Neural cell (in vitro differentiated cells): ENCODE measurements around the gene HS6ST1. TPM values are rescaled to one million over a fixed set of nuclear protein-coding genes. Genes with fewer than 3 reads are reported as not detected.

Experiments used
- H2AFZ ChIP-seq: fragments of 200-600, 300-800 bp; sonication (generic), shearing (Covaris generic); 2 replicates; pipeline ENCODE4 v1.6.0; 2014; ENCODE audit warnings: low read depth, mild to moderate bottlenecking, antibody characterized with exemption, low read length, moderate library complexity
- H3F3A ChIP-seq: fragments of 200-600 bp; shearing (Covaris generic); 2 replicates; pipeline ENCODE4 v1.6.1; 2016; ENCODE audit warnings: mild to moderate bottlenecking, moderate library complexity, mixed read lengths, antibody characterized with exemption, low read length; ENCODE audit not compliant: insufficient read depth, poor library complexity, severe bottlenecking
- H3K27ac ChIP-seq: fragments of 200-600, 300-800 bp; sonication (generic), shearing (Covaris generic); 2 replicates; pipeline ENCODE4 v1.5.1; 2014; ENCODE audit warnings: mild to moderate bottlenecking, low read length, moderate library complexity
- H3K27me3 ChIP-seq: fragments of 300-800, 200-600 bp; sonication (generic), shearing (Covaris generic); 2 replicates; pipeline ENCODE4 v1.6.0; 2014; ENCODE audit warnings: mild to moderate bottlenecking, low read depth, low read length, moderate library complexity; ENCODE audit not compliant: insufficient read depth
- H3K36me3 ChIP-seq: fragments of 300-800, 200-600 bp; sonication (generic), shearing (Covaris generic); 2 replicates; pipeline ENCODE4 v1.5.1; 2014; ENCODE audit warnings: mild to moderate bottlenecking, antibody characterized with exemption, low read length, moderate library complexity; ENCODE audit not compliant: insufficient read depth
- H3K4me2 ChIP-seq: fragments of 300-800, 200-600 bp; sonication (generic), shearing (Covaris generic); 2 replicates; pipeline ENCODE4 v1.6.0; 2014; ENCODE audit warnings: mild to moderate bottlenecking, low read length
- H3K4me3 ChIP-seq: fragments of 300-800, 200-600 bp; sonication (generic), shearing (Covaris generic); 2 replicates; pipeline ENCODE4 v1.5.1; 2014; ENCODE audit warnings: mild to moderate bottlenecking, low read length, moderate library complexity
- H3K79me2 ChIP-seq: fragments of 200-600 bp; shearing (Covaris generic); replicated peaks from 2 replicates; pipeline ENCODE4 v1.6.0; 2014; ENCODE audit warnings: mild to moderate bottlenecking, low read length, moderate library complexity; ENCODE audit not compliant: insufficient read depth
- H3K9ac ChIP-seq: fragments of 300-800, 200-600 bp; sonication (generic), shearing (Covaris generic); 2 replicates; pipeline ENCODE4 v1.6.1; 2016; ENCODE audit warnings: mild to moderate bottlenecking, low read length, mixed read lengths
- H3K9me2 ChIP-seq: fragments of 200-600 bp; shearing (Covaris generic); 2 replicates; pipeline ENCODE4 v1.6.1; 2016; ENCODE audit warnings: mild to moderate bottlenecking, low read length, mixed read lengths; ENCODE audit not compliant: insufficient read depth
- H3K9me3 ChIP-seq: fragments of 200-600, 300-800 bp; sonication (generic), shearing (Covaris generic); 2 replicates; pipeline ENCODE4 v1.6.1; 2016; ENCODE audit warnings: mild to moderate bottlenecking, mixed run types, low read length, moderate library complexity, mixed read lengths
- H4K20me1 ChIP-seq: fragments of 200-600 bp; shearing (Covaris generic); 2 replicates; pipeline ENCODE4 v1.6.1; 2016; ENCODE audit warnings: mild to moderate bottlenecking, mixed run types; ENCODE audit not compliant: insufficient read depth
- EP300 ChIP-seq: fragments of 450-650 bp; conservative IDR thresholded peaks from 2 replicates; pipeline ENCODE4 v1.6.1; 2014; ENCODE audit warnings: antibody characterized with exemption, mild to moderate bottlenecking, moderate library complexity; ENCODE audit not compliant: poor library complexity, severe bottlenecking
- EZH2 ChIP-seq: fragments of 200-600, 300-800 bp; shearing (Covaris generic), sonication (generic); IDR thresholded peaks from 2 replicates; pipeline ENCODE4 v1.6.1; 2014; ENCODE audit warnings: antibody characterized with exemption, low read length, borderline replicate concordance, mild to moderate bottlenecking; ENCODE audit not compliant: insufficient read depth, poor library complexity, severe bottlenecking
- MXI1 ChIP-seq: fragments of 450-650 bp; conservative IDR thresholded peaks from 2 replicates; pipeline ENCODE4 v1.6.1; 2014; ENCODE audit warnings: antibody characterized with exemption, mild to moderate bottlenecking; ENCODE audit not compliant: poor library complexity, severe bottlenecking
- POLR2AphosphoS5 ChIP-seq: IDR thresholded peaks from 2 replicates; pipeline ENCODE4 v1.6.1; 2012
- RAD21 ChIP-seq: fragments of 450-650 bp; conservative IDR thresholded peaks from 2 replicates; pipeline ENCODE4 v1.6.1; 2014; ENCODE audit warnings: antibody characterized with exemption, mild to moderate bottlenecking, moderate library complexity
- SMC3 ChIP-seq: fragments of 450-650 bp; conservative IDR thresholded peaks from 2 replicates; pipeline ENCODE4 v1.6.1; 2014; ENCODE audit warnings: antibody characterized with exemption, mild to moderate bottlenecking, moderate library complexity; ENCODE audit not compliant: poor library complexity
- TAF1 ChIP-seq: IDR thresholded peaks from 2 replicates; pipeline ENCODE4 v1.6.1; 2012; ENCODE audit warnings: low read depth
- polyA plus RNA-seq: library from polyadenylated mRNA; depleted of rRNA; stranded (reverse); fragments of >200 nt; gene quantifications from 2 replicates; pipeline ENCODE4 v1.2.3, GENCODE V29; 2014
- TF ChIP-seq, protein P1 (sequence below): fragments of 450-650 bp; IDR thresholded peaks from 2 replicates; pipeline ENCODE4 v1.5.1; 2014; ENCODE audit warnings: antibody characterized with exemption, mild to moderate bottlenecking, moderate library complexity; ENCODE audit not compliant: poor library complexity, severe bottlenecking
- TF ChIP-seq, protein P2 (sequence below): IDR thresholded peaks from 2 replicates; pipeline ENCODE4 v1.6.1; 2012; ENCODE audit warnings: borderline replicate concordance

Gene HS6ST1
- polyA plus RNA-seq, 1 donor from 2014 or later, result 44.1 TPM

DNA sequence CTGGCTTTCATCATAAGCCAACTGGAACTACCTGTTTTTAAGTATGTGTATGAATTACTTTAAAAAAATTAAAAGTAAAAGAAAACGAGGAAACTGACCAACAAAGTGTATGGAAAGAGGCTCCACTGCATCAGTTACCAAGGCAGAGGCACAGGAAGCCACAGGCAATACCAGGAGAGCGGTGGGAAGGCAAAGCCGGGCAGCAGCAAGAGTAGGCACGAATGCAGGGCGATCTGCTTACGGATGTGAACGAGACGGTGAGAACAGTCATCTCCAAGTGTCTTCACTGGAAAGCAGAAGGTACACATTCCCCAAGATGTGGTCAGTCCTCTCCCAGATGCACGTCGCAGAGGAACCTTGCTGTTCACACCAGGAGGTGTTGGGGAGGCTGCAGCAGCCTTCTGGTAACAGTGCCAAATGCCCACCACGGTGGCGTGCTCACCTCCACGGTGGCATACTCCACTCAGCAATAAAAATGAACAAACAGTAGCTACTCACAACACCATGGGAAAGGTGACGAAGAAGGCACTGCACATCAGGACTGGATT is 43.1 kb downstream of the HS6ST1 start:
- Histone ChIP-seq H3F3A (no peaks in the 10 kb centered on the region), H3K27me3 (no peaks in the 10 kb centered on the region), H3K9ac (no peak overlapping the region), H3K79me2 (no peaks in the 10 kb centered on the region), H2AFZ (no peak overlapping the region), H4K20me1 (no peaks in the 10 kb centered on the region), H3K9me3 (no peaks in the 10 kb centered on the region), H3K4me3 (no peak overlapping the region), H3K4me2 (no peak overlapping the region), H3K36me3 (peaks cover 14% of the 10 kb centered on the region), H3K27ac (no peak overlapping the region), H3K9me2 (no peaks in the 10 kb centered on the region)
- TF ChIP-seq MXI1, result no peak
- TF ChIP-seq EP300, result no peak
- TF ChIP-seq RAD21, result no peak
- TF ChIP-seq POLR2AphosphoS5, result no peak
- TF ChIP-seq EZH2, result no peak
- TF ChIP-seq, protein P1, sequence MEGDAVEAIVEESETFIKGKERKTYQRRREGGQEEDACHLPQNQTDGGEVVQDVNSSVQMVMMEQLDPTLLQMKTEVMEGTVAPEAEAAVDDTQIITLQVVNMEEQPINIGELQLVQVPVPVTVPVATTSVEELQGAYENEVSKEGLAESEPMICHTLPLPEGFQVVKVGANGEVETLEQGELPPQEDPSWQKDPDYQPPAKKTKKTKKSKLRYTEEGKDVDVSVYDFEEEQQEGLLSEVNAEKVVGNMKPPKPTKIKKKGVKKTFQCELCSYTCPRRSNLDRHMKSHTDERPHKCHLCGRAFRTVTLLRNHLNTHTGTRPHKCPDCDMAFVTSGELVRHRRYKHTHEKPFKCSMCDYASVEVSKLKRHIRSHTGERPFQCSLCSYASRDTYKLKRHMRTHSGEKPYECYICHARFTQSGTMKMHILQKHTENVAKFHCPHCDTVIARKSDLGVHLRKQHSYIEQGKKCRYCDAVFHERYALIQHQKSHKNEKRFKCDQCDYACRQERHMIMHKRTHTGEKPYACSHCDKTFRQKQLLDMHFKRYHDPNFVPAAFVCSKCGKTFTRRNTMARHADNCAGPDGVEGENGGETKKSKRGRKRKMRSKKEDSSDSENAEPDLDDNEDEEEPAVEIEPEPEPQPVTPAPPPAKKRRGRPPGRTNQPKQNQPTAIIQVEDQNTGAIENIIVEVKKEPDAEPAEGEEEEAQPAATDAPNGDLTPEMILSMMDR, result no peak
- no peak for TF ChIP-seq TAF1

DNA sequence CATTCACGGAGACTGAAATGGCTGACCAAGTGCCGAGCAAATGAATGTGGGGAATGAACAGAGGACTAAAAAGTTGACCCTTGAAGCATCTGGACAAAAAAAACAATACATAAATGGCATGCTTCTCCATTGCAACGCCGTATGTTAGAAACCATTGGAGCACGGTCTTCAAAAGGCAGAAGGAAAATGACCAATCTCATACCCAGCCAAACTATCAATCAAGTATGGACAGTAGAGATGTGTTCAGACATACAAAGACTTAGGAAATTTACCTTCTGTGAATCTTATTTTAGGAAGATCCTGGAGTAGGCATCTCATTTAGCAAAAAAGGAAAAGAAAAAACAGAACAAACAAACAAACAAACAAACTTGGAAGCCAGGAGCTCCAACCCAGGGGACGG is 44.5 kb downstream of the HS6ST1 start:
- no peaks in the 10 kb centered on the region for H3K79me2 ChIP-seq
- H3K36me3 ChIP-seq, result peaks cover 14% of the 10 kb centered on the region
- no peak overlapping the region for H3K9ac ChIP-seq
- H3K9me2 ChIP-seq, result no peaks in the 10 kb centered on the region
- no peak overlapping the region for H2AFZ ChIP-seq
- TF ChIP-seq MXI1 (no peak), RAD21 (no peak), SMC3 (no peak), TAF1 (no peak), EP300 (no peak), EZH2 (no peak), POLR2AphosphoS5 (no peak)
- TF ChIP-seq, protein P2, sequence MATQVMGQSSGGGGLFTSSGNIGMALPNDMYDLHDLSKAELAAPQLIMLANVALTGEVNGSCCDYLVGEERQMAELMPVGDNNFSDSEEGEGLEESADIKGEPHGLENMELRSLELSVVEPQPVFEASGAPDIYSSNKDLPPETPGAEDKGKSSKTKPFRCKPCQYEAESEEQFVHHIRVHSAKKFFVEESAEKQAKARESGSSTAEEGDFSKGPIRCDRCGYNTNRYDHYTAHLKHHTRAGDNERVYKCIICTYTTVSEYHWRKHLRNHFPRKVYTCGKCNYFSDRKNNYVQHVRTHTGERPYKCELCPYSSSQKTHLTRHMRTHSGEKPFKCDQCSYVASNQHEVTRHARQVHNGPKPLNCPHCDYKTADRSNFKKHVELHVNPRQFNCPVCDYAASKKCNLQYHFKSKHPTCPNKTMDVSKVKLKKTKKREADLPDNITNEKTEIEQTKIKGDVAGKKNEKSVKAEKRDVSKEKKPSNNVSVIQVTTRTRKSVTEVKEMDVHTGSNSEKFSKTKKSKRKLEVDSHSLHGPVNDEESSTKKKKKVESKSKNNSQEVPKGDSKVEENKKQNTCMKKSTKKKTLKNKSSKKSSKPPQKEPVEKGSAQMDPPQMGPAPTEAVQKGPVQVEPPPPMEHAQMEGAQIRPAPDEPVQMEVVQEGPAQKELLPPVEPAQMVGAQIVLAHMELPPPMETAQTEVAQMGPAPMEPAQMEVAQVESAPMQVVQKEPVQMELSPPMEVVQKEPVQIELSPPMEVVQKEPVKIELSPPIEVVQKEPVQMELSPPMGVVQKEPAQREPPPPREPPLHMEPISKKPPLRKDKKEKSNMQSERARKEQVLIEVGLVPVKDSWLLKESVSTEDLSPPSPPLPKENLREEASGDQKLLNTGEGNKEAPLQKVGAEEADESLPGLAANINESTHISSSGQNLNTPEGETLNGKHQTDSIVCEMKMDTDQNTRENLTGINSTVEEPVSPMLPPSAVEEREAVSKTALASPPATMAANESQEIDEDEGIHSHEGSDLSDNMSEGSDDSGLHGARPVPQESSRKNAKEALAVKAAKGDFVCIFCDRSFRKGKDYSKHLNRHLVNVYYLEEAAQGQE, result no peak
- TF ChIP-seq, protein P1, result no peak
- no peaks in the 10 kb centered on the region for H3K27me3 ChIP-seq
- H3K4me3 ChIP-seq, result no peak overlapping the region
- H4K20me1 ChIP-seq, result no peaks in the 10 kb centered on the region
- H3K27ac ChIP-seq, result no peak overlapping the region
- no peaks in the 10 kb centered on the region for H3F3A ChIP-seq
- no peaks in the 10 kb centered on the region for H3K9me3 ChIP-seq
- no peak overlapping the region for H3K4me2 ChIP-seq
